GM18868 (cell line): ENCODE data around the gene DRC1.

Source experiments
- ATAC-seq: cut with Tn5 transposase; IDR thresholded peaks from one replicate; pipeline ENCODE4 v1.9.1; 2021; ENCODE audit warnings: mild to moderate bottlenecking, moderate library complexity; ENCODE audit not compliant: unreplicated experiment

The DRC1 gene

DNA sequence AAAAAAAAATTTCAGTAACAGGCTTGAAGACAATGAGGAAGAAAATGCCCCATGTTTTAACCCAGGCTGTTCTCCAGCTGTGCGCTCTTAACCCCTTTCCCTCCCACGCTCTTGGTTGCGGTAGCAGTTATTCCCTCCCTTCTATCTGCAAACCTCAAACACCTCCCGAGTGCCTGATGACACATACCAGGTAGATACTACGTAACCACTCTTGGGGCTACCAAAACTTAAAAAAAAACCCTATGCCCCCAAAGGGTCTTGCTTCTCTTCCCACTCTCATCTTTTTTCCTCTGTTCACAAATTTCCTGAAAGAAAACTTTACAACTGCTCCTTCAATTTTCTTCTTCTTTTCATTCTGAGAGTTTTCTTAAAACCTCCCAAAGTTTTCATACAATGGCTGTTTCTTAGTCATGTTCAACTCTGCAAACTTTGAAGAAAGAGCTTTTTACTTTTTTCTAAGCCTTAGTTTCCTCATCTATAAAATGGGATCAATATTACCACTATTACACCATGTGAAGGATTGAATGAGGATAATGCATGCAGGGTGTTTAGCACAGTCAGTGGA lies 4.9 kb upstream of the DRC1 start:
- ATAC-seq, result no peak

DNA sequence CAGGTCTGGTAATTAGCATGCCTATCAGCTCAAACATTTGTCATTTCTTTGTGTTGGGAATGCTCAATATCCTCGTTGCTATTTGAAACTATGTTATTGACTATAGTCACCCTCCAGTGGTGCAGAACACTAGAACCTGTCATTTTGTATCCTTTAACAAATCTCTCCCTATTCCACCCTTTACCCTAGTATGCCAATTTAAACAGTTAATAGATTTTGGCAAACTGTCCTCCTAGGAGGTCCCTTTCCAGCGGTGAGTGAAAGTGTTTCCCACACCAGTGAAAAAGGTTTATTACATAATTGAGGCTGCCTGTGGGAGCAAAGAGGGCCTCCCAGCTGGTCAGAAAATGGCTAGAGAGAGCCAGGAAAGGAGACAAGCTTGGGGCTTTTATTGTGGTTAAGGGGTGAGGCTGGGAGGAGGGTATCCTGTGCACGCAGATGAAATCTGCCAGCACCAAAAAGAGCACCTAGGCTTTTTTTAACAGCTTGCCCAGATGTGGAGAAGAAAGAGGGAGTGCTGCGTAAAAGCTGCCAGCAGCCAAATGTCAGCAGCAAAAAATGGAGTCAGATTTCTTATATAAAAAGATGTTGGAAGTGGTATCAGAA lies 1.8 kb upstream of the DRC1 start:
- no peak for ATAC-seq

DNA sequence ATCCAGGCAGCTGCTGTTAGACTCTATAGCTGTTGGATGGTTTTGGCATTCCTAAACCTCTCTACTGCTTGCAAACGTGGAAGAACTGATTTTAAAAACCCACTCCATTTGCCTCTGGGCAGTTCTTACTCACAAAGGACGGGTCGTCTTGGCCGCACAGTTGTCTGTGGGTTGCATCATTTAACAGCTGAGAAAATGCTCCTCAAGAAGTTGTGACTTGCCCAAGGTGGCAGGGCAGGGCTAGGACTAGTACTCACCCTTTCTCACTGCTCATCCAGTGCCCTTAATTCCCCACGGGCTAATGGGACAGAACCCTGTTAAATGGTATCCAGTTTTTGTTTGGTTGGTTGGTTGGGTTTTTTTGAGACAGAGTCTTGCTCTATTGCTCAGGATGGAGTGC lies 997 bp upstream of the DRC1 start:
- ATAC-seq, result no peak

DNA sequence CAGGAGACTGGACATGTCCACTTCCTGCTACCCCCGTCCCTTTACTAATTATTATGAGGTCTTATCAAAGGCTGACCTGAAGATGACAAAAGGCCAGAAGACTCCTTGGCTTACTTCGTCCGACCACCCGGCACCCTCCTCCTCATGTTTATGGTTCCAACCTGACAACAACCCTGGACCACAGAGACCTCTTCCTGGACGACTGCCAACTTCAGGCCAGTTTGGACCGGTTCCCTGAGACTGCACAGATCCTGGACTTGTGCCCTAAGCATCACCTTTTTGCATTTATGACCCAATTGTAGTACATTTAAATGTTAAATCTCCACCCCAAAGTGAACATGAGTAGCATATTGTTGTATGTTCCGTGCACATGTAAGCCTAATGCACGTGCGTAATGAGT lies 5.8 kb downstream of the DRC1 start:
- no peak for ATAC-seq

DNA sequence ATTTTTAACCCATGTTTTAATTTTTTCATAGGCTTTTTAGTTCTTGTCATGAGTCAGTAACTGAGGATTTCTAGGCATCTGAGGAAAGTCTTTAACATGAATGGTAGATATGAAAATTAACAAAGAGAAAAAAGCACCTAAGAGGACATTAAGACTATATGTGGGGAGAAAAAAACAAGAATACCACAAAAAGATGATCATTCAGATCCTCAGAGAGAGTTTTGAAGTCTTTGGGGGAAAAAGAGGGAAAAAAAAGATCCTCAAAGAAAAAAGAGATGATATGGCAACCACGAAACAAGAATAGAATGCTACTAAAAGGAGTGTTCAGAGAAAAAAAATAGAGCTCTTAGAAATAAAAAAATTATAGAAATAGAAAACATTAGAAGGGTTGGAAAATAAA lies 8.1 kb downstream of the DRC1 start:
- ATAC-seq, result no peak

DNA sequence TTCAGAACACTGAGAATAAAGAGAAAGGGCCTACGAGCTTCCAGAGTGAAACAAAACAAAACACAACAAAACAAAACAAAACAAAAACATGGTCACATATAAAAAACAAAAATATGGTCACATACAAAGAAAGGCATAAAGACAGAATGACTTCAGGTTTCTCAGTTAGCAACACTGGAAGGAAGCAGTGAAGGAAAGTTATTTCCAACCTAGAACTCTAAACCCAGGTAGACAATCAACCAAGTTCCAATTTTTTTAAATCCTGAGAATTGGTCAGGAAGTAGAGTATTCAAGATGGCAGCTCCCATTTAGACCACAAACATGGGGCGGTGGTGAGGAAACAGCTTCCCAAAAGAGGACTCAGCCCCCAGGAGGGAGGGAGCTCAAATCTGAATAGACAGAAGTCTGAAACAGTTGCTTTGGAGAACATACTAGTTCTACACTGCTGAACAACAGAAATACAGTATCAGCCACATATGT lies 9.1 kb downstream of the DRC1 start:
- no peak for ATAC-seq

- no peak for ATAC-seq
Observed at GRCh38 chr2:26411419-26411818, 9.7 kb downstream of the DRC1 start.

- ATAC-seq, result peak; percentile 66
Observed at GRCh38 chr2:26412091-26412673, 10.5 kb downstream of the DRC1 start.

DNA sequence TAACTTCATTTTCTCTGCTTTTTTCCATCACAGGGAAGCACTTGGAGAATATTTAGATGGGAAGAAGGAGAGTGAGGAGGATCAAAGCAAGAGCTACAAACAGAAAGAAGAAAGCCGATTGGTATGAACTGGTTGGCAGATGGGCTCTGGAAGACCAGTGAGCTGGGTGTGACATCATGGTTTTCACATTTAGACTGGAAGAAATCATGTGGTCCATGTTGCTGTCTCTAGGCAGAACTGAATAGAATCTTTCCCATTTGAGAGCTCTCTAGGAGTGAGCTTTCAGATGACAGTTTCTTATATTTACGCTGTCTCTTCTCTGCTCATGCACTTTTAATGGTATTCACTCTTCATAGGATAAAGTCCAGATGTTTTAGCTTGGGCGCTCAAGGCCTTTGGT lies 12.6 kb downstream of the DRC1 start:
- no peak for ATAC-seq

DNA sequence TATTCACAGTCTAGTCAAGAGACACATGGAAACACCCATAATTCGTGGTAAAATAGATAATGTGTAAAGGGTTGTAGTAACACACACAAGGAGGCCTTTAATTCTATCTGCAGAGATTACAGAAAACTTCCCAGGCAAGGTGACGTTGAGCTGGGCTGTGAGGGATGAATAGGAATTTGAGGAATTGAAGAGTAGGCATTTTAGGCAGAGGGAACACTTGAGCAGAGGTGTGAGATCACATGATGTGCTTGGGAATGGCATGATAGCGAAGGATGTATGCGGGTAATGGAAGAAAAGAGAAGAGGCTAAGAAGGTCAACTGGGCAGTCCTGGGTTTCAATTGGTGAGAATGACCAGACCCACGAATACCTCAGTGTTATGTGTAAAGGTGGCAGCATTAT lies 20.2 kb downstream of the DRC1 start:
- ATAC-seq, result no peak

DNA sequence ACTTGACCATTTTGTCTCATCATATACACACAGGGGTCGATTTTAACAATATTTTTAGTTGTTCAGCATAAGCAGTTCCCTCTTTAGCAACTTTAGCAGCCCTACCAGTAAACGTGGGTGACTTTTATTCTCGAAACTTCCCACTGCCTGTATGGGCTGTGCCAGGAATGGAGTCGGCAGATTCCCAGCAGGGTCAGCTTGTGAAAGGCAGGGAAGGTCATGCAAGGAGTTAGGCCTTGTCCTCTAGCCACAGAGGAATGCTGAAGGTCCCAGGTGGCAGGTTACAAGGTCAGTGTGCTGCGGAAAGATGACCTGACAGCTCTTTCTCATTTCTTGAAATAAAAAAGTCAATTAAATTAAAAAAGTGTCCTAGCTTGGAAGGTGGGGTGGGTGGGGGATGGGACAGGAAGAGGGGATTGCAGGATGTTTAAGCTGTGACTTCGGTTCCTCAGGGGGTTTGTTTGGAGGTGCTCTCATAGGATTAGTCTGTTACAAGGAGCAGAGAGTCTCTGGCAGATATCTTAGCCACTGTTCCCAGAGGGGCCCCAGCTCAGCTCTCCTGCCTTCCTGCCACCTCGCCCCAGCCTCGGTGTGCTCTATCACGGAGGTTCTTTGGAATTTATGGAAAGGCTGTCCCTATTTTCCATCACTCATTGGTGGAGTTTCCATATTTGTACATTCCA lies 21.4 kb downstream of the DRC1 start:
- ATAC-seq, result no peak

- no peak for ATAC-seq
Observed at GRCh38 chr2:26423750-26424149, 22.0 kb downstream of the DRC1 start.

- ATAC-seq, result no peak
Observed at GRCh38 chr2:26424221-26424620, 22.5 kb downstream of the DRC1 start.

DNA sequence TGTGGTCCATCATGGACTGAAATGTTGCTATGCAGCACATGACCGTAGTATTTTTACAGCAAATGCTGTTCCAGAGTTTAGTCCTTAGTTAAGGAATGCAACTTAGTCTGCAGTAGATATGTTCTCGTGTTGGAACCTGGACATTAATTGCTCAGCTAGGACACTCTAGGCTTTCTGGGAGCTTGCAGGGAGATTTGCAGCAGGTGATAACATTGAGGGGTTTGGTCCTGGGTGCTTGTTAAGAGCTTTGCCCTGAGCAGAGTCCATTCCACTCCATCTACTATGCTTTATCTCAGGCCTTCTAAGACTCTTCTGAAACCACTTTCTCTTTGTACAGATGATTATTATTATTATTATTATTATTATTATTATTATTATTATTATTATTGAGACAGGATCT lies 27.1 kb downstream of the DRC1 start:
- no peak for ATAC-seq

DNA sequence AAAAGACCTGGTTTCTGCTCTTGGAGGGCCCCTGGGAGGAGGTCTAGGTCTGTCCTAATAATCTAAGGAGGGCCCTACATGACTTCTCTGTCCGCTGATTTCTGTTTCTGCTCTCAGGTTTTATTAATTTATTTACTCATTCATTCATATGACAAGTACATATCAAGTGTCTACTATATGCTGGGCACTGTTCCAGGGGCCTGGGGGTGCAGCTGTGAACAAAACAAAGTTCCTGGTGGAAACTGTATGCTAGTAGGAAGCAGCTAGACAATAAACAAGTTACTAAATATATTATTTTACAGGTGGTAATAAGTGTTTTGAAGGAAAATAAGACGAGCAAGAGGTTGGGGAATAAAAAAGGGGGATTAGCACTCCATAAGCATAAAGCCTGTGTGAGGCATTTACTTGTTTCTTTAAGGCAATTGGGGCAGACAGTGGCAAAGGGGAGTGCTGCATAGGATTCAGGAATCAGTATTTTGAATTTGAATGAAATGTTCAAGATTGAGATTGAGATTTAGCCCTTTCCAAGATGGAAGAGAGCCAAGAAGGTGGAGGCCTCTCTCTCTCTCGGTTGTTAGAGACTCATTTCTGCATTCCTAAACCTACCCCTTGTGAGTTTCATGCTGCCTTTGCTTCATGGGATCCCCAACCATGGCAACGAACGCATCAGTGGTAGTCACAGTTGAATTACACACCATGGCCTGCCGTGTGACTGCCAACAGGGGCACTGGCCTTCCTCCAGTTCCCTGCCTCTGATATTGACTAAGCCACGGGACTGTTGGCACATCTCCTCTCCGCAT lies 28.3 kb downstream of the DRC1 start:
- ATAC-seq, result no peak

- ATAC-seq, result no peak
Observed at GRCh38 chr2:26430826-26431225, 29.1 kb downstream of the DRC1 start.

DNA sequence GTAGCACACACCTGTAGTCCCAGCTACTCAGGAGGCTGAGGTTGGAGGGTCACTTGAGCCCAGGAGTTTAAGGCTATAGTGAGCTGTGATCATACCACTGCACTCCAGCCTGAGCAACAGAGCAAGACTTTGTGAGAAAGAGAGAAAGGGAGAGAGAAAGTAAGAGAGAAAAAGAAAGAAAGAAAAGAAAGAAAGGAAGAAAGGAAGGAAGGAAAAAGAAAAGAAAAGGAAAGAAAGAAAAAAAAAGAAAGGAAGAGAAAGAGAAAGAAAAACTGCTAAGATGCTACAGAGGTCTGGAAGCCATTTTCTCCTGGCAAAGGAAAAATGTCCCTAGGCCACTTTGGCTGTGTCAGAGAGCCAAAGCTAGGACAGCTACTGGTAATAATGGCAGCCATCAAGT lies 30.6 kb downstream of the DRC1 start:
- ATAC-seq, result no peak

DNA sequence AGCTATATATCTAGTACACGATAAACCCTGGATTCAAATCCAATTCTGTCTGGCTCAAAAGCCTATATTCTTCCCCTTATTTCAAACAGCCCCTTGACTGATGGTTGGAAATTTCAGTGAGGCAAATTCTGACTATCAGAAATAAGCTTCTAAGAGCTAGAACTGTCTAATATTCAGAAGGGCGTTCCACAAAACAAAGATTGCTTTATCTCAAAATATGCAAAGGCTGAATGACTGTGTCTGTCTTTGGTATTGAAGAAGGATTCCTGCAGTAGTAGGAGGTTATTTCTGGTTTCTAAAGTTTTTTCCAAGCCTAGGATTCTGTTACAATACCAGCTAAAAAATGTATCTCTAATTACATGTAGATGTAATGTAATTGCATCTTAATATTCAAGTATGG lies 31.1 kb downstream of the DRC1 start:
- ATAC-seq, result no peak

DNA sequence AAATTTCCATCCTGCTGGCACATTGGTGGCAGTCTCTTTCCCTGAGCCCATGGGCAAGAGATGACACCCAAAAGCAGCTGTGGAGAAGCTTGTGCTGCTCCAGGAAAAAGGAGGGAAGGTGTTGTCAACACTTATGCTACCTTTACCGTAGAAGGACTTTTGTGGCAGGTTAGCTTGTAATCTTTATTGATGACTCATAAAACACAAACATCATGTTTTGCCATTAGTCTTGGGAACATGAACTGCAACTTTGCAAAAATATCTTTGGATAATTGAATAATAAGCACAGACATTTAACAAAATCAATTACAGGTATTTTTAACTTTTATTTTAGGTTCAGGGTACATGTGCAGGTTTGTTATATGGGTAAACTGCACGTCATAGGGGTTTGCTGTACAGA lies 33.4 kb downstream of the DRC1 start:
- ATAC-seq, result no peak

DNA sequence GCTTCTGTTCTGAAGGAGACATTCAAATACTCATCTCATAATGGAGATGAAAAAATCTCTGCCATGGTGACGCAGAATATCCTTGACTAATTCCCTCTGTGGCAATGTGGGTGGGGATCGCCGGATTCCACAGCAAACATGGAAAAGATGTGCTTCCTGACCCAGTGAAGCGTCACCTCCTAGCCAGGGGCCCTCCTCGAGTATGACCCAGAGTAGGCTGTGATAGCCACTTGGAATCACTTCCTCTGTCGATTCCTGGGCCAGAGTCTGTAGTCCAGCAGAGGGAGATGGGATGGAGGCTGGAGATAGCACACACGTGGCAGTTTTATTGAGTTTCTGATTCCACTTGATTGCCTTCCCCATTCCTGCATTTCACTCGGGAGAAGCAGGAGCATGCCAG lies 36.8 kb downstream of the DRC1 start:
- ATAC-seq, result no peak

GRCh38 chr2:26438926-26439325 lies 37.2 kb downstream of the DRC1 start:
- ATAC-seq, result no peak
